A549 (cell line): ENCODE results near the gene NUDT1. TPM values are rescaled to one million over a fixed set of nuclear protein-coding genes. Genes with fewer than 3 reads are reported as not detected.

Experiments used
- ATAC-seq, 2 experiments: fragments of 200-7000 bp in 1 of 2; fragments of >200 bp in 1 of 2; cut with Nextera tagmentation in 1 of 2; cut with Tn5 transposase in 1 of 2; 3 replicates each; pipeline versions ENCODE4 v1.8.0 to v1.9.1; 2018 to 2020; ENCODE audit warnings: mild to moderate bottlenecking in 1 of 2, moderate library complexity in 1 of 2
- CTCF ChIA-PET: fragments of 300-600 bp; sonication (Branson Sonifier 250); formaldehyde crosslinking; extraction: SDS; loops from one replicate; lab custom pipeline; 2021; ENCODE audit warnings: antibody characterized with exemption, inconsistent platforms; lab: Yijun Ruan, JAX
- POLR2A ChIA-PET: fragments of 350-600 bp; formaldehyde crosslinking; extraction: SDS; loops from one replicate; lab custom pipeline; 2021; ENCODE audit warnings: antibody characterized with exemption, inconsistent platforms; lab: Yijun Ruan, JAX
- DNase-seq, 2 experiments: peaks; one replicate each; pipeline versions ENCODE4 v3.0.0 to v3.0.0-alpha.2; 2011 to 2016; ENCODE audit warnings: low read depth in 1 of 2, low spot score in 1 of 2
- FAIRE-seq: peaks from 2 replicates; lab custom pipeline; 2011; peaks lifted over from hg19 to GRCh38; lab: Jason Lieb, UNC
- H3K27ac ChIP-seq, 2 experiments: fragments of >200 bp; sonication (Bioruptor Twin); formaldehyde crosslinking; 3 replicates each; pipeline ENCODE4 v1.5.1; 2016 to 2017
- H3K4me1 ChIP-seq: fragments of >200 bp; sonication (Bioruptor Twin); formaldehyde crosslinking; 3 replicates; pipeline ENCODE4 v1.6.1; 2016
- H3K4me2 ChIP-seq: fragments of >200 bp; sonication (Bioruptor Twin); formaldehyde crosslinking; 3 replicates; pipeline ENCODE4 v1.6.1; 2016
- H3K4me3 ChIP-seq: fragments of >200 bp; sonication (Bioruptor Twin); formaldehyde crosslinking; 3 replicates; pipeline ENCODE4 v1.5.1; 2016
- H3K9me3 ChIP-seq: fragments of >200 bp; sonication (Bioruptor Twin); formaldehyde crosslinking; 3 replicates; pipeline ENCODE4 v1.6.1; 2016
- BHLHE40 ChIP-seq: IDR thresholded peaks from 2 replicates; pipeline ENCODE4 v1.6.1; 2012; ENCODE audit warnings: low read depth, low read length, inconsistent platforms
- CBX8 ChIP-seq: fragments of 200-600 bp; sonication (generic); IDR thresholded peaks from 2 replicates; pipeline ENCODE4 v1.6.1; 2016
- CEBPB ChIP-seq, 2 experiments: fragments of >200 bp in 1 of 2; sonication (Bioruptor Twin) in 1 of 2; formaldehyde crosslinking in 1 of 2; IDR thresholded peaks; 2 replicates each; pipeline ENCODE4 v1.6.1; 2012 to 2016
- CHD2 ChIP-seq: fragments of 150-350 bp; IDR thresholded peaks from 2 replicates; pipeline ENCODE4 v1.6.1; 2014; ENCODE audit warnings: low read length; ENCODE audit not compliant: partially characterized antibody
- CHD4 ChIP-seq: fragments of 200-600 bp; sonication (generic); IDR thresholded peaks from 2 replicates; pipeline ENCODE4 v1.6.1; 2016; ENCODE audit warnings: antibody characterized with exemption, mild to moderate bottlenecking, borderline replicate concordance
- EHF ChIP-seq: fragments of 250-450 bp; sonication (Bioruptor Pico); IDR thresholded peaks from 2 replicates; pipeline ENCODE4 v1.5.0; 2020; ENCODE audit warnings: mild to moderate bottlenecking
- FOSB ChIP-seq: fragments of 250-450 bp; sonication (Bioruptor Pico); IDR thresholded peaks from 2 replicates; pipeline ENCODE4 v1.5.0; 2020; ENCODE audit warnings: mild to moderate bottlenecking, moderate library complexity
- FOXS1 ChIP-seq: fragments of 250-450 bp; sonication (Bioruptor Pico); IDR thresholded peaks from 2 replicates; pipeline ENCODE4 v1.5.0; 2020; ENCODE audit warnings: mild to moderate bottlenecking, moderate library complexity
- GATA3 ChIP-seq: IDR thresholded peaks from 2 replicates; pipeline ENCODE4 v1.6.1; 2012; ENCODE audit warnings: borderline replicate concordance
- HEYL ChIP-seq: fragments of 250-450 bp; sonication (Bioruptor Pico); IDR thresholded peaks from 2 replicates; pipeline ENCODE4 v1.8.0; 2021; ENCODE audit warnings: mild to moderate bottlenecking, moderate library complexity
- HOXB13 ChIP-seq: fragments of 250-450 bp; sonication (Bioruptor Pico); IDR thresholded peaks from 2 replicates; pipeline ENCODE4 v1.5.0; 2020; ENCODE audit warnings: low read depth, mild to moderate bottlenecking, moderate library complexity
- JUN ChIP-seq, 2 experiments: fragments of >200 bp; sonication (Bioruptor Twin); formaldehyde crosslinking; IDR thresholded peaks; 2 replicates in 1 of 2; 3 replicates in 1 of 2; pipeline ENCODE4 v1.6.1; 2016 to 2017
- KDM1A ChIP-seq: fragments of 200-600 bp; sonication (generic); IDR thresholded peaks from 2 replicates; pipeline ENCODE4 v1.6.1; 2016; ENCODE audit warnings: low read depth, mild to moderate bottlenecking
- KDM5A ChIP-seq: fragments of 200-600 bp; sonication (generic); IDR thresholded peaks from 2 replicates; pipeline ENCODE4 v1.6.1; 2016; ENCODE audit warnings: antibody characterized with exemption, mild to moderate bottlenecking
- MYC ChIP-seq: IDR thresholded peaks from 2 replicates; pipeline ENCODE4 v1.6.1; 2012; ENCODE audit warnings: mild to moderate bottlenecking, inconsistent platforms, low read length, improper control_type of control experiment, borderline replicate concordance
- POLR2AphosphoS2 ChIP-seq: conservative IDR thresholded peaks from 2 replicates; pipeline ENCODE4 v1.6.1; 2012; ENCODE audit warnings: low read length, improper control_type of control experiment, inconsistent platforms
- RAD21 ChIP-seq, 2 experiments: fragments of >200 bp in 1 of 2; sonication (Bioruptor Twin) in 1 of 2; formaldehyde crosslinking in 1 of 2; IDR thresholded peaks in 1 of 2; conservative IDR thresholded peaks in 1 of 2; 2 replicates in 1 of 2; 3 replicates in 1 of 2; pipeline ENCODE4 v1.6.1; 2012 to 2018; ENCODE audit warnings: inconsistent platforms in 1 of 2
- RCOR1 ChIP-seq: fragments of 150-350 bp; IDR thresholded peaks from 2 replicates; pipeline ENCODE4 v1.6.1; 2014; ENCODE audit warnings: antibody characterized with exemption, low read length, low read depth
- TFCP2L1 ChIP-seq: fragments of 250-450 bp; sonication (Bioruptor Pico); IDR thresholded peaks from 2 replicates; pipeline ENCODE4 v1.5.0; 2021; ENCODE audit warnings: mild to moderate bottlenecking
- ZFP36 ChIP-seq: fragments of 450-650 bp; IDR thresholded peaks from 2 replicates; pipeline ENCODE4 v1.6.1; 2014; ENCODE audit warnings: borderline replicate concordance; ENCODE audit not compliant: partially characterized antibody
- ZNF302 ChIP-seq: fragments of 250-450 bp; sonication (Bioruptor Pico); IDR thresholded peaks from 2 replicates; pipeline ENCODE4 v1.9.0; 2021; ENCODE audit warnings: inconsistent platforms, mild to moderate bottlenecking, moderate library complexity
- WGBS: methylation state at CpG from one replicate; pipeline ENCODE4 v1.1.6; 2017; ENCODE audit errors: missing lambda C conversion rate; 5-methylcytosine and 5-hydroxymethylcytosine counted together
- polyA plus RNA-seq, 4 experiments: library from polyadenylated mRNA; depleted of rRNA in 3 of 4; stranded (reverse); fragments of >200 nt; fragmentation: RNase III in 1 of 4; extraction: RNeasy Plus Mini Kit Qiagen cat#74134 plus additional on column Dnase treatment in 1 of 4; gene quantifications; 2 replicates in 3 of 4; 3 replicates in 1 of 4; pipeline ENCODE4 v1.2.3, GENCODE V29; 2011 to 2017
- TF ChIP-seq, protein P1 (sequence below): IDR thresholded peaks from 2 replicates; pipeline ENCODE4 v1.6.1; 2012
- TF ChIP-seq, protein P2 (sequence below): fragments of >200 bp; sonication (Bioruptor Twin); formaldehyde crosslinking; IDR thresholded peaks from 3 replicates; pipeline ENCODE4 v1.5.1; 2016
- TF ChIP-seq, protein P3 (sequence below): fragments of >200 bp; sonication (Bioruptor Twin); formaldehyde crosslinking; IDR thresholded peaks from 2 replicates; pipeline ENCODE4 v1.6.1; 2016

The NUDT1 gene
- polyA plus RNA-seq, 2 of the 4 experiments (the other 2 are of a cell fraction) = 38.3 to 92.3 TPM

DNA sequence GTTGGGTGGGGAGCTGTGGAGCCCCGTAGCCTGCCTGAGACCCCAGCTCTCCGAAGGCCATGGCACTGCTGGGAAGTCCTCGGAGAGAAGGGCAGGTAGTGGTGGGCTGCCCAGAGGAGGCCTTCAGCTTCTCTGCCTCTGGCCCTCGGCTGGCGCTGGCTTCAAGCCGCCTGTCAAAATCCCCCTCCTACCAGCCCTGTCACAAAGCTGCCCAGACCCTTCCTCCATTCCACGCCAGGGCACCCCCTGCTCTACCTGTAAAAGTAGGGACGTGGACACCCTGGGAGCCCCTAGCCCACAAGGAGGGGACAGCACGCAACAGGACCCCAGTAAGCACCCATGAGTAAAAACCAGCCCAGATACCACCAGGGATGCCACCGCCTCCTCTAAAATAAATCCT, 40.9 kb upstream of the NUDT1 start:
- CTCF ChIA-PET = interaction anchor here (1.0 to 3.2 kb wide), 3 partner anchors 8 to 441 kb away, joined by 3 to 13 read pairs (median 5); no protein-coding TSS in a partner anchor
- no peaks in the 10 kb centered on the region for H3K4me1 ChIP-seq
- no peaks in the 10 kb centered on the region for H3K9me3 ChIP-seq
- no peak overlapping the region for H3K4me3 ChIP-seq
- no peak overlapping the region for H3K4me2 ChIP-seq
- no peak overlapping the region for H3K27ac ChIP-seq
- ATAC-seq = no peak
- no peak for FAIRE-seq
- DNase-seq = no peak
- 96% methylated on average over 7 of the region's 10 CpGs for WGBS
- TF ChIP-seq CHD4 (no peak), FOXS1 (CRISPR knock-in tag) (no peak), TFCP2L1 (CRISPR knock-in tag) (no peak), JUN (IDR thresholded peaks at IDR 0.05) (no peak), MYC (no peak), HEYL (no peak)
- TF ChIP-seq, protein P1, sequence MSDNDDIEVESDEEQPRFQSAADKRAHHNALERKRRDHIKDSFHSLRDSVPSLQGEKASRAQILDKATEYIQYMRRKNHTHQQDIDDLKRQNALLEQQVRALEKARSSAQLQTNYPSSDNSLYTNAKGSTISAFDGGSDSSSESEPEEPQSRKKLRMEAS = no peak
- TF ChIP-seq, protein P2, sequence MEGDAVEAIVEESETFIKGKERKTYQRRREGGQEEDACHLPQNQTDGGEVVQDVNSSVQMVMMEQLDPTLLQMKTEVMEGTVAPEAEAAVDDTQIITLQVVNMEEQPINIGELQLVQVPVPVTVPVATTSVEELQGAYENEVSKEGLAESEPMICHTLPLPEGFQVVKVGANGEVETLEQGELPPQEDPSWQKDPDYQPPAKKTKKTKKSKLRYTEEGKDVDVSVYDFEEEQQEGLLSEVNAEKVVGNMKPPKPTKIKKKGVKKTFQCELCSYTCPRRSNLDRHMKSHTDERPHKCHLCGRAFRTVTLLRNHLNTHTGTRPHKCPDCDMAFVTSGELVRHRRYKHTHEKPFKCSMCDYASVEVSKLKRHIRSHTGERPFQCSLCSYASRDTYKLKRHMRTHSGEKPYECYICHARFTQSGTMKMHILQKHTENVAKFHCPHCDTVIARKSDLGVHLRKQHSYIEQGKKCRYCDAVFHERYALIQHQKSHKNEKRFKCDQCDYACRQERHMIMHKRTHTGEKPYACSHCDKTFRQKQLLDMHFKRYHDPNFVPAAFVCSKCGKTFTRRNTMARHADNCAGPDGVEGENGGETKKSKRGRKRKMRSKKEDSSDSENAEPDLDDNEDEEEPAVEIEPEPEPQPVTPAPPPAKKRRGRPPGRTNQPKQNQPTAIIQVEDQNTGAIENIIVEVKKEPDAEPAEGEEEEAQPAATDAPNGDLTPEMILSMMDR = no peak
- POLR2A ChIA-PET = no interaction called here

DNA sequence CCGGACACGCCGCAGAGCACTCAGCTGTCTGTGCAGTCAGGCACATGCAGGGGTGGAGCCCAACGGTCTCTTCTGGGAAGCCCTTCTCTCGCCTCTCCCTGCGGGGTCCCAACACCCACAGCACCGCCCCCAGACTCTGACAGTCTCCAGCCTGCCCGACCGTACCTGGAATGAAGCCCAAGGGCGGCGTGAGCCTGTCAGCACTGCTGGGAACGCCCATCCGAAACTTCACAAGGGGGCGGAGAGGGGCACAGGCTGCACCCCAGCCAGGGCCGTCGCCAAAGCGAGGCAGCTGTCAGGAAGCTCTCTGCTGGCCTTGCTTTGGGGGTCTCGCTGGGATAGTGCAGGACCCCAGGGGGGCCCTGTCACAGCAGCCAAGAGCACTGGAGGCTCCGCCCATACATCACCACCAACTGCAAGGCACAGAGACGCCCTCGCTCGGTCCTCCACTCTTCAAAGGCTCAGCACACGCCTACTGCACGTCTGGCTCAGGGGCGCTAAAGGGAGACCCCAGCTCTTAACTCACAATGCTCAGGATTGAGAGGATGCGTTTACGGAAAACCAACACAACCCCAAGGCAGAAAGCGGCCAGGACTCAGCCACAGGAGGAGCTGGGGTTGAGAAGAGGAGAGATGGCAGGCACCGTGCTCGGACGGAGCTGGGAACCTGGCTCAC, 40.2 kb upstream of the NUDT1 start:
- no peaks in the 10 kb centered on the region for H3K9me3 ChIP-seq
- WGBS = 96% methylated on average over 22 of the region's 31 CpGs
- POLR2A ChIA-PET = no interaction called here
- TF ChIP-seq TFCP2L1 (CRISPR knock-in tag) (no peak), FOXS1 (CRISPR knock-in tag) (no peak), ZFP36 (no peak), EHF (CRISPR knock-in tag) (no peak), KDM1A (no peak), RAD21 (conservative IDR thresholded peaks at IDR 0.05 in 1 of 2, IDR thresholded peaks at IDR 0.05 in 1 of 2) (no peak)
- H3K4me2 ChIP-seq = no peak overlapping the region
- CTCF ChIA-PET = interaction anchor here (0.8 to 2.0 kb wide), 3 partner anchors 9 to 442 kb away, joined by 3 to 5 read pairs (median 3); no protein-coding TSS in a partner anchor
- no peaks in the 10 kb centered on the region for H3K4me1 ChIP-seq
- DNase-seq (no peak), FAIRE-seq (no peak), ATAC-seq (no peak)
- no peak overlapping the region for H3K27ac ChIP-seq
- no peak overlapping the region for H3K4me3 ChIP-seq

DNA sequence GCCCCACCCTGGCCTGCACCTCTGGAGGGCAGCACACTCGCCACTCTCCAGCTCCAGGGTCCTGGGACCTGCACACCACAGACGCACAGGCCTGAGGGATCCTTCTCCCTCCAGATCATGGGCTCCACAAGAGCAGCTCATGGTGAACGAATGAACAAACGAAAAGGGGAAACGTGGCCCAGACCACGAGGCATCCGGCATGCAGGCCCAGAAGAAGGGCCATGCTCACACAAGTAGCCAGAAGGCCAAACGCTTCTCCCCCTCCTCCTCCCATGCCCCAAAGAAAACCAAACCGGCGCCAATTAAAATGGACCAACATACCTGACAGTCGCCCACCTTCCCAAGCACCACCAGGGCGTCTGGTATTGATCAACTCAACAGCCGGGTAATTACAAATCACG, 39.7 kb upstream of the NUDT1 start:
- Histone ChIP-seq H3K9me3 (no peaks in the 10 kb centered on the region), H3K4me1 (no peaks in the 10 kb centered on the region), H3K4me3 (no peak overlapping the region), H3K4me2 (no peak overlapping the region), H3K27ac (no peak overlapping the region)
- no peak; a peak in 2 of 6 replicates for ATAC-seq
- ChIA-PET POLR2A (no interaction called here), CTCF (interaction anchor here (0.8 to 2.0 kb wide), 3 partner anchors 9 to 442 kb away, joined by 3 to 5 read pairs (median 3); no protein-coding TSS in a partner anchor)
- DNase-seq = no peak
- WGBS = 93% methylated on average over 14 of the region's 14 CpGs
- no peak for FAIRE-seq
- TF ChIP-seq CBX8 (no peak), HOXB13 (CRISPR knock-in tag) (no peak), GATA3 (no peak), EHF (CRISPR knock-in tag) (no peak), RCOR1 (no peak), POLR2AphosphoS2 (no peak), FOSB (CRISPR knock-in tag) (no peak), ZNF302 (CRISPR knock-in tag) (no peak), KDM5A (no peak), CEBPB (IDR thresholded peaks at IDR 0.05) (no peak), CHD2 (no peak), BHLHE40 (no peak)
- TF ChIP-seq, protein P3, sequence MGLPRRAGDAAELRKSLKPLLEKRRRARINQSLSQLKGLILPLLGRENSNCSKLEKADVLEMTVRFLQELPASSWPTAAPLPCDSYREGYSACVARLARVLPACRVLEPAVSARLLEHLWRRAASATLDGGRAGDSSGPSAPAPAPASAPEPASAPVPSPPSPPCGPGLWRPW = no peak
